Mammary epithelial cell (primary cell): Measurements from ENCODE around the gene CD82.

Source experiments
- EZH2 ChIP-seq: IDR thresholded peaks from 2 replicates; pipeline ENCODE4 v1.6.1; 2012; ENCODE audit warnings: low read length, inconsistent platforms, borderline replicate concordance
- TF ChIP-seq, protein P1 (sequence below), 2 donors: IDR thresholded peaks in 1 of 2; conservative IDR thresholded peaks in 1 of 2; 2 replicates each; pipeline ENCODE4 v1.5.1; 2011 to 2012; ENCODE audit warnings: inconsistent platforms in 2 of 2, low read length in 2 of 2, mild to moderate bottlenecking in 2 of 2, control low read depth in 1 of 2, low read depth in 1 of 2; ENCODE audit not compliant: insufficient read depth in 1 of 2; ENCODE audit errors: extremely low read depth in 1 of 2

DNA sequence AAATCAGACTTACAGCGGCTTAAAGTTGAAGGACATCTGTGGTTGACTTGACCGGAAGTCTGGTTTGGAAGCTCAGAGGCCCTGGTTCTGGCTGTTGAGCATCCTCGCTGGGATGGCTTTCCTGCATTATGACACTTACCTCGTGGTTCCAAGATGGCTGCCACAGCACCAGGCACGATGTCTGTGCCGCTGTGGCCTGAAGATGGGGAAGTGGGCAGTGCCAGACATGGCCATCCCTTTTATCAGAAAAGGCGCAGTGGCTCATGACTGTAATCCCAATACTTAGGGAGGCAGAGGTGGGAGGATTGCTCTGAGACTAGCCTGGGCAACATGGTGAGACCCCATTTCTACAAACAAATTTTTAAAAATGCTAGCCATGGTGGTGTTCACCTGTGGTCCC is 40.5 kb downstream of the CD82 start:
- TF ChIP-seq, protein P1, sequence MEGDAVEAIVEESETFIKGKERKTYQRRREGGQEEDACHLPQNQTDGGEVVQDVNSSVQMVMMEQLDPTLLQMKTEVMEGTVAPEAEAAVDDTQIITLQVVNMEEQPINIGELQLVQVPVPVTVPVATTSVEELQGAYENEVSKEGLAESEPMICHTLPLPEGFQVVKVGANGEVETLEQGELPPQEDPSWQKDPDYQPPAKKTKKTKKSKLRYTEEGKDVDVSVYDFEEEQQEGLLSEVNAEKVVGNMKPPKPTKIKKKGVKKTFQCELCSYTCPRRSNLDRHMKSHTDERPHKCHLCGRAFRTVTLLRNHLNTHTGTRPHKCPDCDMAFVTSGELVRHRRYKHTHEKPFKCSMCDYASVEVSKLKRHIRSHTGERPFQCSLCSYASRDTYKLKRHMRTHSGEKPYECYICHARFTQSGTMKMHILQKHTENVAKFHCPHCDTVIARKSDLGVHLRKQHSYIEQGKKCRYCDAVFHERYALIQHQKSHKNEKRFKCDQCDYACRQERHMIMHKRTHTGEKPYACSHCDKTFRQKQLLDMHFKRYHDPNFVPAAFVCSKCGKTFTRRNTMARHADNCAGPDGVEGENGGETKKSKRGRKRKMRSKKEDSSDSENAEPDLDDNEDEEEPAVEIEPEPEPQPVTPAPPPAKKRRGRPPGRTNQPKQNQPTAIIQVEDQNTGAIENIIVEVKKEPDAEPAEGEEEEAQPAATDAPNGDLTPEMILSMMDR (conservative IDR thresholded peaks at IDR 0.05 in 1 of 2, IDR thresholded peaks at IDR 0.05 in 1 of 2; ENCODE audit: extremely low read depth in 1 of 2, insufficient read depth in 1 of 2, low read depth in 1 of 2, low read length in 2 of 2): no peak
- no peak for TF ChIP-seq EZH2
